ENCODE measurements around the gene SHC2. TPM values are rescaled to one million over a fixed set of nuclear protein-coding genes. Genes with fewer than 3 reads are reported as not detected.
A peak's percentile ranks its signal among the peaks of the same experiment; 100 is the strongest.

The SHC2 gene
- total and polyA plus RNA-seq, 4 donors, result 11.2 to 23.1 (median 14.5) TPM

DNA sequence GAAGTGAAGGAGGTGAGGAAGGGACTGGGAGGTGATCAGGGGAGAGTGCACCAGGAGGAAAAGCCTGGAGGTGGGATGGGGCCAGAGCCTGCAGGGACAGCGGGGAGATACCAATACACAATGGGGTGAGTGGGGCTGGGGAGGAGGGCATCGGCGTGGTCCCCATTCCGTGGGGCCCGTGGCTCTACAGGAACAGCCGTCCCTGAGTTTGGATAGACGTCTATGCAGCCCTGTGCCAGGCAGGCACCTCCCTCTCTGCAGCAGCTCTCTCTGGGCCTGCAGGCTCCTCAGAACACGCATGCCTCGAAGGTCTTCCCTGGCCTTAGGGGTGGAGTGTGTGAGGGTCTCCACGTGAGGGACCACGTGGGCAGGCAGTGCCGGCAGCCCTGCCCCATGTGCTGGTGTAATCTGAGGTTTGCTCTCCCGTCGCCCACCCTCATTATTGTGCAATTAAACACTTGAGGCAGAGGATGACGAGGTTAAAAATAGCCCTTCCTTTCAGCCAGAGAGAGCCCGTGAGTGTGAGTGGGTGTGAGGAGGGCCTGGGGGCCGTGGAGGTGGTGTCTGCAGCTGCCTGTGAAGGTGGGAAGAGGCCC lies 68.4 kb downstream of the SHC2 start:
- Histone ChIP-seq H3K36me3 (ENCODE audit: control insufficient read depth in 4 of 4, insufficient read depth in 4 of 4, low read length in 4 of 4) (no peaks in the 10 kb centered on the region), H3K9ac (ENCODE audit: insufficient read depth in 1 of 2, low read length in 2 of 2) (no peak overlapping the region), H3K9me3 (ENCODE audit: control insufficient read depth in 4 of 4, insufficient read depth in 3 of 4, low read length in 3 of 4) (peaks cover 0 to 6% (median 2%) of the 10 kb centered on the region in 4 donors), H3K27me3 (ENCODE audit: control insufficient read depth in 3 of 3, insufficient read depth in 3 of 3, low read length in 2 of 3) (peaks cover 0 to 10% (median 6%) of the 10 kb centered on the region in 3 donors), H3K4me1 (ENCODE audit: control insufficient read depth in 5 of 5, insufficient read depth in 5 of 5, low read length in 5 of 5) (no peaks in the 10 kb centered on the region), H3K4me3 (no peak overlapping the region), H3K27ac (ENCODE audit: low read depth in 1 of 2, low read length in 1 of 2) (no peak overlapping the region)
- ATAC-seq (ENCODE audit: insufficient read depth, low FRiP score) (no peak), DNase-seq (peak; percentile 29 to 55 (median 30))
- TF ChIP-seq, protein P1, sequence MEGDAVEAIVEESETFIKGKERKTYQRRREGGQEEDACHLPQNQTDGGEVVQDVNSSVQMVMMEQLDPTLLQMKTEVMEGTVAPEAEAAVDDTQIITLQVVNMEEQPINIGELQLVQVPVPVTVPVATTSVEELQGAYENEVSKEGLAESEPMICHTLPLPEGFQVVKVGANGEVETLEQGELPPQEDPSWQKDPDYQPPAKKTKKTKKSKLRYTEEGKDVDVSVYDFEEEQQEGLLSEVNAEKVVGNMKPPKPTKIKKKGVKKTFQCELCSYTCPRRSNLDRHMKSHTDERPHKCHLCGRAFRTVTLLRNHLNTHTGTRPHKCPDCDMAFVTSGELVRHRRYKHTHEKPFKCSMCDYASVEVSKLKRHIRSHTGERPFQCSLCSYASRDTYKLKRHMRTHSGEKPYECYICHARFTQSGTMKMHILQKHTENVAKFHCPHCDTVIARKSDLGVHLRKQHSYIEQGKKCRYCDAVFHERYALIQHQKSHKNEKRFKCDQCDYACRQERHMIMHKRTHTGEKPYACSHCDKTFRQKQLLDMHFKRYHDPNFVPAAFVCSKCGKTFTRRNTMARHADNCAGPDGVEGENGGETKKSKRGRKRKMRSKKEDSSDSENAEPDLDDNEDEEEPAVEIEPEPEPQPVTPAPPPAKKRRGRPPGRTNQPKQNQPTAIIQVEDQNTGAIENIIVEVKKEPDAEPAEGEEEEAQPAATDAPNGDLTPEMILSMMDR (IDR thresholded peaks at IDR 0.05; ENCODE audit: control extremely low read depth, extremely low read depth), result no peak
- 45 to 53% methylated on average over 17 of the region's 17 CpGs for WGBS, 2 donors

GRCh38 chr19:391726-392374 lies 69.0 kb downstream of the SHC2 start:
- TF ChIP-seq, protein P1 (IDR thresholded peaks at IDR 0.05; ENCODE audit: control extremely low read depth, extremely low read depth), result no peak
- Histone ChIP-seq H3K27me3 (ENCODE audit: control insufficient read depth in 3 of 3, insufficient read depth in 3 of 3, low read length in 2 of 3) (peaks cover 0 to 10% (median 6%) of the 10 kb centered on the region in 3 donors), H3K9me3 (ENCODE audit: control insufficient read depth in 4 of 4, insufficient read depth in 3 of 4, low read length in 3 of 4) (peaks cover 0 to 6% (median 2%) of the 10 kb centered on the region in 4 donors), H3K9ac (ENCODE audit: insufficient read depth in 1 of 2, low read length in 2 of 2) (no peak overlapping the region), H3K36me3 (ENCODE audit: control insufficient read depth in 4 of 4, insufficient read depth in 4 of 4, low read length in 4 of 4) (no peaks in the 10 kb centered on the region), H3K4me3 (no peak overlapping the region), H3K4me1 (ENCODE audit: control insufficient read depth in 5 of 5, insufficient read depth in 5 of 5, low read length in 5 of 5) (no peaks in the 10 kb centered on the region), H3K27ac (ENCODE audit: low read depth in 1 of 2, low read length in 1 of 2) (no peak overlapping the region)
- DNase-seq (no peak), ATAC-seq (ENCODE audit: insufficient read depth, low FRiP score) (no peak)
- 89 to 91% methylated on average over 30 of the region's 30 CpGs for WGBS, 2 donors

DNA sequence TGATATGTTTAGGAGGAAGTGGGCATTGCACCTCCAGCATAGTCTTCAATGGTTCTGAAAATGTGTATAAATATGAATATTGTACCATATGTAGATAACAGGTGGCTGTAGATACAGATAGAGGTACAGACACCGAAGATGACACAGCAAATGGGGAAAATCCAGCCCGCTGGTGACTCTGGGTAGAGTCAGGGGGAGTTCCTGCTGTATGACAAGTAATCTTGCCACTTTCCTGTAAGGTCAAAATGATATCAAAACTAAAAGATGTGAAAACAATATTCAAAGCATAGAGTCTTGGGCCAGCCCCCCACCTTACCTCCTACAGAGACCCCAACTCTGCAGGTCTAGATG lies 69.7 kb downstream of the SHC2 start:
- Histone ChIP-seq H3K27ac (ENCODE audit: low read depth in 1 of 2, low read length in 1 of 2) (no peak overlapping the region), H3K27me3 (ENCODE audit: control insufficient read depth in 3 of 3, insufficient read depth in 3 of 3, low read length in 2 of 3) (peaks cover 0 to 10% (median 6%) of the 10 kb centered on the region in 3 donors), H3K9ac (ENCODE audit: insufficient read depth in 1 of 2, low read length in 2 of 2) (no peak overlapping the region), H3K4me3 (no peak overlapping the region), H3K9me3 (ENCODE audit: control insufficient read depth in 4 of 4, insufficient read depth in 3 of 4, low read length in 3 of 4) (peaks cover 0 to 6% (median 2%) of the 10 kb centered on the region in 4 donors), H3K36me3 (ENCODE audit: control insufficient read depth in 4 of 4, insufficient read depth in 4 of 4, low read length in 4 of 4) (no peaks in the 10 kb centered on the region), H3K4me1 (ENCODE audit: control insufficient read depth in 5 of 5, insufficient read depth in 5 of 5, low read length in 5 of 5) (no peaks in the 10 kb centered on the region)
- WGBS, 2 donors, result 74 to 81% methylated on average over 2 of the region's 2 CpGs
- ATAC-seq (ENCODE audit: insufficient read depth, low FRiP score) (no peak), DNase-seq (no peak)
- TF ChIP-seq, protein P1 (IDR thresholded peaks at IDR 0.05; ENCODE audit: control extremely low read depth, extremely low read depth), result no peak

Data from lung (tissue), 12 donors.